ENCODE data around the gene HYAL3.

Gene HYAL3

DNA sequence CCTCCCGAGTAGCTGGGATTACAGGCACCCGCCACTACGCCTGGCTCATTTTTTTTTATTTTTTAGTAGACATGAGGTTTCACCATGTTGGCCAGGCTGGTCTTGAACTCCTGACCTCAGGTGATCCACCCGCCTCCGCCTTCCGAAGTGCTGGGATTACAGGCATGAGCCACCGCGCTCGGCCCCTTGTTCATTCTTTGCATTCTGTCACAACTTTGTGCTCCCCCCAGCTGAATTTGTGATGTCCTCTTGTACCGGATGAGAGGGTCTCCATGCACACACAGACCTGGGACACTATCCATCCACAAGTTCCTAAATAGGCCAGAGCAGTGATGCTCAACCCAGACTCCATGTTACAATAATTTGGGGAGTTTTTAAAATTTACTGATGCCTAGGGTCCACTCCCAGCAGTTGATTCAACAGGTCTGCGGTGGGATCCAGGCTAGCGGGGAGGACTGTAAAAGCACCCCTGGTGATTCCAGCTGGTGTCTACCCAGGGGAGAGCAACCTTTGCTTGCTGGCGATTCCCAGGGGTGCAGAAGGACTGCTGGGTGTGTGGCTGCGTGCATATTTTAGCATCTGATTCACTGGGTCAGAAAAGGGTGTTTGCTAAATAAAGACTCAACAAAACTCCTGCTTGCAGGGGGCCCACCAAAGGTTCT, 40.4 kb upstream of the HYAL3 start:
- H3K4me1 ChIP-seq (ENCODE audit: control insufficient read depth, insufficient read depth, low read length), result peaks cover 54% of the 10 kb centered on the region
- H3K27me3 ChIP-seq (ENCODE audit: control insufficient read depth, insufficient read depth, low read length), result no peaks in the 10 kb centered on the region
- H3K4me3 ChIP-seq (ENCODE audit: low read length), result peak overlapping the region; percentile 67
- H3K36me3 ChIP-seq (ENCODE audit: control insufficient read depth, insufficient read depth, low read length), result no peaks in the 10 kb centered on the region
- H3K9me3 ChIP-seq (ENCODE audit: control insufficient read depth, low read length), result no peaks in the 10 kb centered on the region
- peak overlapping the region; percentile 61 for H3K9ac ChIP-seq (ENCODE audit: low read length)

GRCh38 chr3:50338965-50339364, 39.8 kb upstream of the HYAL3 start:
- Histone ChIP-seq H3K4me1 (ENCODE audit: control insufficient read depth, insufficient read depth, low read length) (peaks cover 60% of the 10 kb centered on the region), H3K4me3 (ENCODE audit: low read length) (no peak overlapping the region), H3K27me3 (ENCODE audit: control insufficient read depth, insufficient read depth, low read length) (no peaks in the 10 kb centered on the region), H3K36me3 (ENCODE audit: control insufficient read depth, insufficient read depth, low read length) (no peaks in the 10 kb centered on the region), H3K9ac (ENCODE audit: low read length) (peak overlapping the region; percentile 89), H3K9me3 (ENCODE audit: control insufficient read depth, low read length) (no peaks in the 10 kb centered on the region)

DNA sequence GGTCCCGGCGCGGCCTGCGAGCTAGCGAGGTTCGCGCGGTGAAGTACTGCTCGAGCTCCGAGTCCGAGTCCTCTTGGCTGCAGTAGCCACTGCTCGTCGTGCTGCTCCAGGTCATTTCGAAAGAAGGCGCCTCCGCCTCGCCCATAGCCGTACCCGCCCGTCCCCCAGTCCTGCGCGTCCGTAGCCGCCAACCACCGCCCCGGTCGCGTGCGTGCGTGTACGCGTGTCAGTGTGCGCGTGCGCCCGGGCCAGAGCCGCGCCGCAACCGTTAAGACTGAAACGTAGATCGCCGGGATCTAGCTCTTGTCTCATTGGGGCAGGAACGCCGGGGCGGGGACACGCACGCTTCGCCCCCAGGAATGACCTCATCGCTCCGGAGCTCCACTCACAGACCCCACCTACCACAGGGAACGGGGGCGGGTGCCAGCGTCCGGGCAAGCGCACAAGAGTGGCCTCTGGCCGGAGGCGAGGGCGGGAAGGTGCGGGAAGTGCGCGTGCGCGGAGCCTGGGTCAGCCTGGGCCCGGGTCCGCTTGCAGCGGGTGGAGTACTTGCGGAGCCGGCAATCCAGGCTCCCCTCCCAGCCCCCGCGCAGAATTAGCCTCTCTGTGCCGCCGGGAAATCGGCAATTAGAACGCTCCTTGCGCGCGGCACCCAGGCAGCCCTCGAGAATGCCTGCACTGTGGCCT, 38.1 kb upstream of the HYAL3 start:
- H3K4me1 ChIP-seq (ENCODE audit: control insufficient read depth, insufficient read depth, low read length), result peaks cover 63% of the 10 kb centered on the region
- no peaks in the 10 kb centered on the region for H3K36me3 ChIP-seq (ENCODE audit: control insufficient read depth, insufficient read depth, low read length)
- H3K4me3 ChIP-seq (ENCODE audit: low read length), result peak overlapping the region; percentile 83
- no peaks in the 10 kb centered on the region for H3K27me3 ChIP-seq (ENCODE audit: control insufficient read depth, insufficient read depth, low read length)
- no peaks in the 10 kb centered on the region for H3K9me3 ChIP-seq (ENCODE audit: control insufficient read depth, low read length)
- peak overlapping the region; percentile 89 for H3K9ac ChIP-seq (ENCODE audit: low read length)

- no peaks in the 10 kb centered on the region for H3K9me3 ChIP-seq (ENCODE audit: control insufficient read depth, low read length)
- peak overlapping the region; percentile 83 for H3K4me3 ChIP-seq (ENCODE audit: low read length)
- no peaks in the 10 kb centered on the region for H3K27me3 ChIP-seq (ENCODE audit: control insufficient read depth, insufficient read depth, low read length)
- H3K4me1 ChIP-seq (ENCODE audit: control insufficient read depth, insufficient read depth, low read length), result peaks cover 59% of the 10 kb centered on the region
- H3K9ac ChIP-seq (ENCODE audit: low read length), result peak overlapping the region; percentile 89
- H3K36me3 ChIP-seq (ENCODE audit: control insufficient read depth, insufficient read depth, low read length), result no peaks in the 10 kb centered on the region
These were observed 37.4 kb upstream of the HYAL3 start for GRCh38 chr3:50336452-50337174.

DNA sequence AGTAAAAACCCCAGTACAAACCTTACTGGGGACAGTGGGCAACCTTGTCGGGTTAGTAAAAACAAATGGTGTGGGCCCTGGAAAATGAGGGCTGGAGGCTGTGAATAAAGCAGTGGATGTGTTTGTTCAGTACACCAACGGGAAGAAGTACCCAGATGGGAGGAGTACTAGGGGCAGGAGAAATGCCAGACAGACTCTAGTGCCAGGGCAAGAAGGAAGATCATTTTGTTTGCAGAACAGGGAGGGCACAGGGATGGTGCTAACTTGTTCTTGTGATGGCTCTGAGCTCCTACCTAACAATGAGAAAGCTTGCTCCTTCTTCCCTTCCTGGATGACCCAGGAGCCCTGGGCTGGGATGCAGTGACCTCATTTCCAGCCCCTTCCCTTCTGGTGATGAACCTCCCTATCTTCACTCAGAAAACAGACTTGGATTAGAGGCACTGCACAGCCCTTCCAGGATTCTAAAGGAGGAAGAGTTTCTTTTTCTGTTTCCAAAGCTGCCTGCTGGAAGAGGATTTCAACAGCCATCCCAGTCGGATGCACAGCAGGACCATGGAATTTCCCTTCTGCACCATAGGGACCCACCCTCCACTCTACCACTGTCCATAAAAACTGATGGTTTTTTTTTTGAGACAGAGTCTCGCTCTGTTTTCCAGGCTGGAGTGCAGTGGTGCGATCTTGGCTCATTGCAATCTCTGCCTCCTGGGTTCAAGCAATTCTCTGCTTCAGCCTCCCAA, 35.3 kb upstream of the HYAL3 start:
- Histone ChIP-seq H3K4me3 (ENCODE audit: low read length) (no peak overlapping the region), H3K9ac (ENCODE audit: low read length) (peak overlapping the region; percentile 15), H3K27me3 (ENCODE audit: control insufficient read depth, insufficient read depth, low read length) (no peaks in the 10 kb centered on the region), H3K36me3 (ENCODE audit: control insufficient read depth, insufficient read depth, low read length) (peaks cover 17% of the 10 kb centered on the region), H3K9me3 (ENCODE audit: control insufficient read depth, low read length) (no peaks in the 10 kb centered on the region), H3K4me1 (ENCODE audit: control insufficient read depth, insufficient read depth, low read length) (peaks cover 40% of the 10 kb centered on the region)

- Histone ChIP-seq H3K36me3 (ENCODE audit: control insufficient read depth, insufficient read depth, low read length) (peaks cover 17% of the 10 kb centered on the region), H3K4me1 (ENCODE audit: control insufficient read depth, insufficient read depth, low read length) (peaks cover 38% of the 10 kb centered on the region), H3K4me3 (ENCODE audit: low read length) (no peak overlapping the region), H3K9me3 (ENCODE audit: control insufficient read depth, low read length) (no peaks in the 10 kb centered on the region), H3K9ac (ENCODE audit: low read length) (peak overlapping the region; percentile 15), H3K27me3 (ENCODE audit: control insufficient read depth, insufficient read depth, low read length) (no peaks in the 10 kb centered on the region)
These were observed 34.6 kb upstream of the HYAL3 start for GRCh38 chr3:50333744-50334328.

GRCh38 chr3:50331364-50331907, 32.2 kb upstream of the HYAL3 start:
- H3K9me3 ChIP-seq (ENCODE audit: control insufficient read depth, low read length), result no peaks in the 10 kb centered on the region
- no peaks in the 10 kb centered on the region for H3K27me3 ChIP-seq (ENCODE audit: control insufficient read depth, insufficient read depth, low read length)
- H3K9ac ChIP-seq (ENCODE audit: low read length), result no peak overlapping the region
- H3K4me1 ChIP-seq (ENCODE audit: control insufficient read depth, insufficient read depth, low read length), result peaks cover 41% of the 10 kb centered on the region
- H3K36me3 ChIP-seq (ENCODE audit: control insufficient read depth, insufficient read depth, low read length), result peaks cover 17% of the 10 kb centered on the region
- no peak overlapping the region for H3K4me3 ChIP-seq (ENCODE audit: low read length)

GRCh38 chr3:50330330-50330729, 31.1 kb upstream of the HYAL3 start:
- Histone ChIP-seq H3K9ac (ENCODE audit: low read length) (no peak overlapping the region), H3K36me3 (ENCODE audit: control insufficient read depth, insufficient read depth, low read length) (peaks cover 17% of the 10 kb centered on the region), H3K4me3 (ENCODE audit: low read length) (no peak overlapping the region), H3K4me1 (ENCODE audit: control insufficient read depth, insufficient read depth, low read length) (peaks cover 31% of the 10 kb centered on the region), H3K27me3 (ENCODE audit: control insufficient read depth, insufficient read depth, low read length) (no peaks in the 10 kb centered on the region), H3K9me3 (ENCODE audit: control insufficient read depth, low read length) (no peaks in the 10 kb centered on the region)

- H3K36me3 ChIP-seq (ENCODE audit: control insufficient read depth, insufficient read depth, low read length), result peaks cover 17% of the 10 kb centered on the region
- peaks cover 21% of the 10 kb centered on the region for H3K4me1 ChIP-seq (ENCODE audit: control insufficient read depth, insufficient read depth, low read length)
- no peaks in the 10 kb centered on the region for H3K9me3 ChIP-seq (ENCODE audit: control insufficient read depth, low read length)
- H3K27me3 ChIP-seq (ENCODE audit: control insufficient read depth, insufficient read depth, low read length), result no peaks in the 10 kb centered on the region
- peak within 1 kb of the TSS; percentile 87 for H3K9ac ChIP-seq (ENCODE audit: low read length)
- peak within 1 kb of the TSS; percentile 85 for H3K4me3 ChIP-seq (ENCODE audit: low read length)
These were observed 28.9 kb upstream of the HYAL3 start, which contains the start of gene TUSC2 for GRCh38 chr3:50327943-50328691. Gene TUSC2 (minus strand): TSS chr3:50328223. CDS start chr3:50328099, 124 bp downstream.

DNA sequence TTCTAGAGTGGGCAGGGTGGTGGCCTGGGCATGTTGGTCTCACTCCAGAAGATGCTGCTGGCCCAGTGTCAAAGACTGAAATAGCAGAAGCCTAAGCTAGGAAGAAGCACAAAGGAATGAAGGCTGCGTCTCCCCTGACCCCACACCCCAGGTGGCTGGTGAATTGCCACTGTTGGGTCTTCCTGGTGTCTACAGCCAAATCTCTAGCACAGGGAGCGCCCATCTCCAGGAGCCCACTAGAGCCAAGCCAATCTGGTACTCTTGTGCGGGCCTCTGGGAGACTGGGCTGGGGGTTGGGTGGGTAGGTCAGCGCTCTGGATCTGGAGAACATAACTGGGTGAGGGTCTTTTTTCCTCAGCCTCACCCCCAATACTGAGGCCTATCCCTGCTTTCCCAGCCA, 27.9 kb upstream of the HYAL3 start:
- Histone ChIP-seq H3K4me1 (ENCODE audit: control insufficient read depth, insufficient read depth, low read length) (peaks cover 30% of the 10 kb centered on the region), H3K27me3 (ENCODE audit: control insufficient read depth, insufficient read depth, low read length) (no peaks in the 10 kb centered on the region), H3K4me3 (ENCODE audit: low read length) (peak overlapping the region; percentile 85), H3K36me3 (ENCODE audit: control insufficient read depth, insufficient read depth, low read length) (peaks cover 17% of the 10 kb centered on the region), H3K9me3 (ENCODE audit: control insufficient read depth, low read length) (no peaks in the 10 kb centered on the region), H3K9ac (ENCODE audit: low read length) (peak overlapping the region; percentile 87)

- H3K4me3 ChIP-seq (ENCODE audit: low read length), result no peak overlapping the region
These were observed 27.0 kb upstream of the HYAL3 start for GRCh38 chr3:50326182-50326541.

More at GRCh38 chr3:50326182-50326541, 27.0 kb upstream of the HYAL3 start:
- no peak overlapping the region for H3K9ac ChIP-seq (ENCODE audit: low read length)
- H3K27me3 ChIP-seq (ENCODE audit: control insufficient read depth, insufficient read depth, low read length), result no peaks in the 10 kb centered on the region
- no peaks in the 10 kb centered on the region for H3K9me3 ChIP-seq (ENCODE audit: control insufficient read depth, low read length)
- H3K36me3 ChIP-seq (ENCODE audit: control insufficient read depth, insufficient read depth, low read length), result peaks cover 14% of the 10 kb centered on the region
- peaks cover 35% of the 10 kb centered on the region for H3K4me1 ChIP-seq (ENCODE audit: control insufficient read depth, insufficient read depth, low read length)

All from mucosa of stomach (tissue), 1 donor.